Measurements from ENCODE around the gene HERC2.

Gene HERC2

GRCh38 chr15:28107904-28108275, 214.1 kb downstream of the HERC2 start:
- peak; percentile 45 for DNase-seq

- no peak for DNase-seq
These were observed 214.7 kb downstream of the HERC2 start for GRCh38 chr15:28107111-28107903.

- DNase-seq, result no peak
These were observed 215.5 kb downstream of the HERC2 start for GRCh38 chr15:28106294-28107110.

DNA sequence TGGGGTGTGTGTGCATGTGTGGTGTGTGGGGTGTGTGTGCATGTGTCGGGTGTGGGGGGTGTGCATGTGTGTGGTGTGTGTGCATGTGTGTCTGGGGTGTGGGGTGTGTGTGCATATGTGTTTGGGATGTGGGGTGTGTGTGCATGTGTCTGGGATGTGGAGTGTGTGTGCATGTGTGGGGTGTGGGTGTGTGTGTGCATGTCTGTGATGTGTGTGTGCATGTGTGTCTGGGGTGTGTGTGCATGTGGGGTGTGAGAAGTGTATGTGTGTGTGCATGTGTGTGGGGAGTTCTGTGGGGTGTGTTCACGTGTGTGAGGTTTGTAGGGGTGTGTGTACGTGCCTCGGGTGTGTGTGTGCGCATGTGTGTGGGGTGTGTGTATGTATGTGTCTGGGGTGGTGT, 216.2 kb downstream of the HERC2 start:
- no peak for DNase-seq

DNA sequence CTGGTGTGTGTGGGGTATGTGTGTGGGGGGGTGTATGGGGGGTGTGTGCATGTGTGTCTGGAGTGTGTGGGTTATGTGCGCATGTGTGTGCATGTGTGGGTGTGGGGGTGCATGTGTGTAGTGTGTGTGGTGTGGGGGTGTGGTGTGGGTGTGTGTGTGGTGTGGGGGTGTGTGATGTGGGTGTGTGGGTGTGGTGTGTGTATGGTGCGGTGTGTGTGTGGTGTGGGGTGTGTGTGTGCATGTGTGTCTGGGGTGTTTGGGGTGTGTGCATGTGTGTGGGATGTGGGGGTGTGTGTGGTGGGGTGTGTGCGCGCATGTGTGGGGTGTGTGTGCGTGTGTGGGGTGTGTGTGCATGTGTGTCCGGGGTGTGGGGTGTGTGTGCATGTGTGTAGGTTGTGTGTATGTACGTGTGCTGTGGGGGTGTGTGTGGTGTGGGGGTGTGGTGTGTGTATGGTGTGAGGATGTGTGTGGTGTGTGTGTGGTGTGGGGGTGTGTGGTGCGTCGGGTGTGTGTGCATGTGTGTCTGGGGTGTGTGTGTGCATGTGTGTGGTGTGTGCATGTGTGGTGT, 216.7 kb downstream of the HERC2 start:
- DNase-seq, result no peak

- no peak for DNase-seq
These were observed 217.7 kb downstream of the HERC2 start for GRCh38 chr15:28104326-28104725.

- no peak for DNase-seq
These were observed 218.1 kb downstream of the HERC2 start for GRCh38 chr15:28103831-28104230.

- DNase-seq, result no peak
These were observed 220.0 kb downstream of the HERC2 start for GRCh38 chr15:28101983-28102441.

GRCh38 chr15:28101201-28101600, 220.8 kb downstream of the HERC2 start:
- no peak for DNase-seq

GRCh38 chr15:28100516-28101195, 221.3 kb downstream of the HERC2 start:
- DNase-seq, result no peak

DNA sequence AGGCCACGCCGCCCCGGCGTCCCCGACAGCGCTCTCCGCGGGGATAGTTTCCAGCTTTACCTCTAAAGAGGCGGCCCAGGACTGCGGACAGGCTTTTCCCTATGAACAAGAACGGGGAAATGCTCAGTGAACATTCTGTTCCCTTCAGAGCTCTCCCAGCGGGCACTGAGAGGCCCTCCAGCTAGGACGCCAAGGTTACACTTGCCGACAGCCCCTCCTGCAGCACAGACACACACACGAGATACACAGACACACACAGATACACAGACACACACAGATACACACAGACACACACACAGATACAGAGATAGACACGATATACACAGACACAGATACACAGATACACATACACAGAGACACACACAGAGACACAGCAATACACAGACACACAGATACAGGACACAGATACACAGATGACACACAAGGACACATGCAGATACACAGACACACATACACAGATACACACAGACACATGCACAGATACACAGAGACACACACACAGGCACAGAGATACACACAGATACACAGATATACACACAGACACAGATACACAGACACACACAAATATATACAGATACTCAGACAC, 222.3 kb downstream of the HERC2 start:
- no peak for DNase-seq

GRCh38 chr15:28098766-28099554, 223.0 kb downstream of the HERC2 start, which contains the start of gene OCA2:
OCA2 (minus strand) TSS chr15:28099315; CDS start chr15:28081874, 17,441 bp downstream.
- peak; percentile 15 for DNase-seq

- no peak for DNase-seq
These were observed 223.6 kb downstream of the HERC2 start for GRCh38 chr15:28098360-28098765.

DNA sequence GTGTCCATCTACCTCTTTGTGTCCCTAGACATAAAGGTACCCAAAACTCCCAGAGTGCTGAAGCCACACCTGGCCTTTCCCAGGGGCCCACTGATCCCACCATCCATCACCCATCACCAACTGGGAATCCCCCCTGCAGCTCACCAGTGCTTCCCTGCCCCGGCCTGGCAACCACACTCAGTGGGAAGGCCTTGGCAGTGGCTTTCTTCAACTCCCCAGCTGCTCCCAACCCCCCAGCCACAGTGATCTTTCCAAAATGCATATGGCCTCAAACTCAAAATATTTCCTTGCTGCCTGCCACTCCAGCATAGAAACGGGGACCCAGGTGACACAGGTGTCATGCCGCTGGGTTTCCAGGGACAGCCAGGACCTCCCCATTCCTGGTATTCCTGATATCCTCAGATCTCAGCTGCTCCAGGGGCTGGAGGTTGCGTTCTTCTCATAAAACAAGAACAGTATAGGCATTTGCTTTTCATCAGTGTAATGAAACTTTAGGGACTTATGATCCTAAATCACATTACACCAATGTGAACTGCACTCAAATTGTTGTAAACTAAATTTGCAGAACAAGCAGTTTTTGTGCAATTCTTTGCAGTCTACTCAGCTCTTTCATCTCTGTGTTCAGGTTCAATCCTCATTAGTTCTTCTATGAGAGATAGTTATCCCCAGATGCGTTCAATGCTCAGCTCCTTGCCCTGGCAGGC, 224.2 kb downstream of the HERC2 start:
- no peak for DNase-seq

DNA sequence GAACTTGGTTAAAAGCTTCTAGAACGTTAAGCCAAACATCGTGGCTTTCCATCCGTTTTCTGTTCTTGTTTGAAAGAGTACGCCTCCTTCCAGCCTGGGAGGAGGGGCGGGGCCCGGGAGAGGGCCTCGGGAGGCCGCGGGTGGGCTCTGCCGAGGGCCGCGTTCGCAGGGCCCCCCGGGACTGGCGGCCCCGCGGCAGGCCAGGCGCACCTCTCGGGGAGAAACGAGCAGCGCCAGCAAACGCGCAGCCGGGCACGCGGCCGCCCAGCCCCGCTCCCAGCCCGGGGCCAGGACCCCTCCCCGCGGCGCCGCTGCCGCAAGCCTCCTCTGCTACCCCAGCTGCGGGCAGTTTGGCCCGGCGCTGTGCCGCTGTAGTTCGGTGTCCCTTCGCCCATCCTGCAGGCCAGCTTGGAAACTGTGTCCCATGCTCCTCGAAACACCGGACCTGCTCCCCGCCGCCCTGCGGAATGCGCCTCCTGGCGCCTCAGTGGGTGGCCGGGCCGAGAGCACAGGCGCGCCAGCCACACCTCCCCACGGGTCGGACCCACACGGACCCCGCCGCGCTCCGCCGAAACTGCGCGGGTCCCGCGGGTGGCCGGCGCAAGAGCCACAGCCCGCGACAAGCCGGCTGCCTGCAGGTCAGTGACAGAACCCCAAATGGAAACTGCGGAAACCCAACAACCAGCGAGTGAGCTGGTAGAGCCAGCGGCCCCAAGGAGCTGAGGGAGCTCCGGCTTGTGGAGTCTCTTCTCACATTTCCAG, 225.1 kb downstream of the HERC2 start:
- no peak for DNase-seq

GRCh38 chr15:28096411-28096669, 225.6 kb downstream of the HERC2 start:
- no peak for DNase-seq

DNA sequence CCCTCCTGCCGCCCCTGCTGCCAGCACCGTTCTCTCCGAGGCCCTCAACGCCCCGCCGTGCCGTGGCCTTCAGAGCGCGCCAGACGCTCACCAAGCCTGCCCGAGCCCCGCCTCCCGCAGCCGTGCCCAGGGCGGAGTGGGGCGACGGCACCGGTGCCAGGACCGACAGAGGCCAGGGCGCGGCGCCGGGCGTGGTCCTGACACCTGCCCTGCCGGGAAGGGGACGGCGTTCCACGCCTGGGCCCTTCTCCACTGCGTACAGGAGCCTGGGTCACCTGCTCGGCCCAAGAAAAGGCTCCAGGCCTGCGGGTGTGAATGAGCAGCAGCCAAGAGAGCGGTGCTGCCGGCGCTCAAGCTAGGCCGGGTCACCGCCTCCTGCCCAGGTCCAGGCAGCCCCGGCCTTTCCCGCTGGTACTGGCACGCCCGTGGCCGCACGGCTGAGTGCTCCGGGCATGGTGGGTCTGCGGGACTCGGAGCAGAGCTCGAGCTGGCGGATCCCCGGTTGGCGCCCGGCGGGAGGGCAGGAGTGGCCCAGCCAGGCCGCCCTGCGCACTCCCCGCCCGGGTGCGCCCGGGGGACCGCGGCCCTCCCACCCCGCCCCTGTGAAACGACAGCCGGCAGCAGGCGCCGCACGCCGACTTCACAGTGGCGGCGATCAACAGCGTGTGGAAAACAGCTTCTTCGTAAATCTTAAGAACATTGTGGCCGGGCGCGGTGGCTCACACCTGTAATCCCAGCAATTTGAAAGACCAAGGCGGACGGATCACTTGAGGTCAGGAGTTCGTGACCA, 227.1 kb downstream of the HERC2 start:
- DNase-seq, result no peak

DNA sequence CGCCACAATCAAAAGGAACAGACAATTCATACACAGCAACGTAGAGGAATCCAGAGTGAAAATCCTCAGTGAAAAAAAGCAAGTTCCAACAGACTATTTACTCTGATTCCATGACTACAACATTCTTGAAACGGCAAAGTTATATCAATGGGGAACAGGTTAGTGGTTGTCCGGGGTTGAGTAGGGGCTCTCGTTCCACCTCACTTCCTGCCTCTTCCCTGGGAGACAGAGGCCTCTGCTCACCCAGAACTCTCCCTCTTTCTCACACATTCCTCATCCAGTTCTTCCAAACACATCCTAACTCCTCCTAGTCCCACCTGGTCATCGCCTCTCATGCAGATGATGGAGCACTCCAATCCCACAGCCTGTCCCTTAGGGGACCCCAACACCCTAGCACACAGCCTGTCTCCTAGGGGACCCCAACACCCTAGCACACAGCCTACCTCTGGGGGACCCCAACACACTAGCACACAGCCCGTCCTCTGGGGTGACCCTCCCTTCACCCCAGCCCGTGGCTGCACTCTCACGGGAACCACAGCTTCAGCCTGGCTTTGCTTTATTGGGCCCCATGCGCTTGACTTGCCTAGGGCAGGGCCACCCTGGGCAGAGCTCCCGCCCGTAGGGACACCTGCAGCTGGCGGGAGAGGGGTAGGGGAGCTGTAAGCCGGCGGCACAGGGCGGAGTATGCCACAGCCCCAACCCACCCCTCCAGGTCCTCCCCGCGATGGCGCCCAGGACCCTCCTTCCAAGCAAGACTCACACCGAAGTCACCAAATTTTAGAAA, 228.0 kb downstream of the HERC2 start:
- DNase-seq, result no peak

DNA sequence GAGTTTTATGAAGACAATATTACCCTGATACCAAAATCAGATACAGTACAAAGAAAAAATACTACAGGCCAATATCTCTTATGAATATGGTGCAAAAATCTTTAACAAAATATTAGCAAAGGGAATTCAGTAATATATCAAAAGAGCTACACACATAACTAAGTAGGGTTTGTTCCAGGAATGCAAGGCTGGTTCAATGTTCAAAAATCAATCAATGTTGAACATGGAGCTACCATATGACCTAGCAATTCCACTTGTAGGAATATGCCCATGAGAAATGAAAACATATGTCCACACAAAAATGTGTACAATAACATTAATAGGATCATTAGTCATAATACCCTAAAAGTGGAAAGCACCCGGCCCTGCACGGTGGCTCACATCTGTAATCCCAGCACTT, 230.7 kb downstream of the HERC2 start:
- DNase-seq, result no peak
